ENCODE data around the gene AUNIP.

DNA sequence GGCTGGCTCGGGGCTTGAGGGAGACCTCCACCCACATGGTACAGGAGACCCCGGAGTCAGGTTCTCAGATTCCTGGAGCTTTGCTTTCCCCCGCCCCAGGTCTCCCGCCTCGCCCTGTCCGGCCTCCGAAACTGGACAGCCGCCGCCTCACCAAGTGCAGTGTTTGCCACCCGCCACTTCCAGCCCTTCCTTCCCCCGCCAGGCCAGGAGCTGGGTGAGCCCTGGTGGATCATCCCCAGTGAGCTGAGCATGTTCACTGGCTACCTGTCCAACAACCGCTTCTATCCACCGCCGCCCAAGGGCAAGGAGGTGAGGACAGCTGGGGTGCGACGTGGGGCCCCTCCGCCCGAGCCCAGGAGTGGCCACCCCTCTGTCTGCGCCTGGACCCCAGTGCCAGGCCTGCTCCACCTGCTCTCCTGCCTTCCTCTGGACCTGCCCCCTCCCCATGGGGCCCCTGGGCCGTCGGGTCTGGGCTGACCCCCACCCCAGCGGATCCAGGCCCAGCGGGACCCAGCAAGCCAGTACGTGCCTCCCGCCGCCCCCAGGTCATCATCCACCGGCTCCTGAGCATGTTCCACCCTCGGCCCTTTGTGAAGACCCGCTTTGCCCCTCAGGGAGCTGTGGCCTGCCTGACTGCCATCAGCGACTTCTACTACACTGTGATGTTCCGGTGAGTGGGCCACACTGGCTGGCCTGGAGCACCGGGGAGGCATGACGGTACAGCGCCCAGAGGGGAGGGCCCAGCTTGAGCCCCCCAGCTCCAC lies 50.6 kb downstream of the AUNIP start:
- TF ChIP-seq, protein P1, sequence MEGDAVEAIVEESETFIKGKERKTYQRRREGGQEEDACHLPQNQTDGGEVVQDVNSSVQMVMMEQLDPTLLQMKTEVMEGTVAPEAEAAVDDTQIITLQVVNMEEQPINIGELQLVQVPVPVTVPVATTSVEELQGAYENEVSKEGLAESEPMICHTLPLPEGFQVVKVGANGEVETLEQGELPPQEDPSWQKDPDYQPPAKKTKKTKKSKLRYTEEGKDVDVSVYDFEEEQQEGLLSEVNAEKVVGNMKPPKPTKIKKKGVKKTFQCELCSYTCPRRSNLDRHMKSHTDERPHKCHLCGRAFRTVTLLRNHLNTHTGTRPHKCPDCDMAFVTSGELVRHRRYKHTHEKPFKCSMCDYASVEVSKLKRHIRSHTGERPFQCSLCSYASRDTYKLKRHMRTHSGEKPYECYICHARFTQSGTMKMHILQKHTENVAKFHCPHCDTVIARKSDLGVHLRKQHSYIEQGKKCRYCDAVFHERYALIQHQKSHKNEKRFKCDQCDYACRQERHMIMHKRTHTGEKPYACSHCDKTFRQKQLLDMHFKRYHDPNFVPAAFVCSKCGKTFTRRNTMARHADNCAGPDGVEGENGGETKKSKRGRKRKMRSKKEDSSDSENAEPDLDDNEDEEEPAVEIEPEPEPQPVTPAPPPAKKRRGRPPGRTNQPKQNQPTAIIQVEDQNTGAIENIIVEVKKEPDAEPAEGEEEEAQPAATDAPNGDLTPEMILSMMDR (tag by site-specific recombination; IDR thresholded peaks at IDR 0.05) = no peak
- no peak for TF ChIP-seq ZNF146 (tag by site-specific recombination; IDR thresholded peaks at IDR 0.05)
- TF ChIP-seq ZNF274 (IDR thresholded peaks at IDR 0.05; ENCODE audit: low read length) = no peak
- no peak for TF ChIP-seq ZNF274 (tag by site-specific recombination; IDR thresholded peaks at IDR 0.05; ENCODE audit: borderline replicate concordance)
- TF ChIP-seq RBAK (tag by site-specific recombination; IDR thresholded peaks at IDR 0.05) = no peak
- TF ChIP-seq KLF16 (tag by site-specific recombination; IDR thresholded peaks at IDR 0.05) = no peak
- TF ChIP-seq, protein P2, sequence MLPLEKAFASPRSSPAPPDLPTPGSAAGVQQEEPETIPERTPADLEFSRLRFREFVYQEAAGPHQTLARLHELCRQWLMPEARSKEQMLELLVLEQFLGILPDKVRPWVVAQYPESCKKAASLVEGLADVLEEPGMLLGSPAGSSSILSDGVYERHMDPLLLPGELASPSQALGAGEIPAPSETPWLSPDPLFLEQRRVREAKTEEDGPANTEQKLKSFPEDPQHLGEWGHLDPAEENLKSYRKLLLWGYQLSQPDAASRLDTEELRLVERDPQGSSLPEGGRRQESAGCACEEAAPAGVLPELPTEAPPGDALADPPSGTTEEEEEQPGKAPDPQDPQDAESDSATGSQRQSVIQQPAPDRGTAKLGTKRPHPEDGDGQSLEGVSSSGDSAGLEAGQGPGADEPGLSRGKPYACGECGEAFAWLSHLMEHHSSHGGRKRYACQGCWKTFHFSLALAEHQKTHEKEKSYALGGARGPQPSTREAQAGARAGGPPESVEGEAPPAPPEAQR (tag by site-specific recombination; IDR thresholded peaks at IDR 0.05) = no peak
- TF ChIP-seq, protein P3, sequence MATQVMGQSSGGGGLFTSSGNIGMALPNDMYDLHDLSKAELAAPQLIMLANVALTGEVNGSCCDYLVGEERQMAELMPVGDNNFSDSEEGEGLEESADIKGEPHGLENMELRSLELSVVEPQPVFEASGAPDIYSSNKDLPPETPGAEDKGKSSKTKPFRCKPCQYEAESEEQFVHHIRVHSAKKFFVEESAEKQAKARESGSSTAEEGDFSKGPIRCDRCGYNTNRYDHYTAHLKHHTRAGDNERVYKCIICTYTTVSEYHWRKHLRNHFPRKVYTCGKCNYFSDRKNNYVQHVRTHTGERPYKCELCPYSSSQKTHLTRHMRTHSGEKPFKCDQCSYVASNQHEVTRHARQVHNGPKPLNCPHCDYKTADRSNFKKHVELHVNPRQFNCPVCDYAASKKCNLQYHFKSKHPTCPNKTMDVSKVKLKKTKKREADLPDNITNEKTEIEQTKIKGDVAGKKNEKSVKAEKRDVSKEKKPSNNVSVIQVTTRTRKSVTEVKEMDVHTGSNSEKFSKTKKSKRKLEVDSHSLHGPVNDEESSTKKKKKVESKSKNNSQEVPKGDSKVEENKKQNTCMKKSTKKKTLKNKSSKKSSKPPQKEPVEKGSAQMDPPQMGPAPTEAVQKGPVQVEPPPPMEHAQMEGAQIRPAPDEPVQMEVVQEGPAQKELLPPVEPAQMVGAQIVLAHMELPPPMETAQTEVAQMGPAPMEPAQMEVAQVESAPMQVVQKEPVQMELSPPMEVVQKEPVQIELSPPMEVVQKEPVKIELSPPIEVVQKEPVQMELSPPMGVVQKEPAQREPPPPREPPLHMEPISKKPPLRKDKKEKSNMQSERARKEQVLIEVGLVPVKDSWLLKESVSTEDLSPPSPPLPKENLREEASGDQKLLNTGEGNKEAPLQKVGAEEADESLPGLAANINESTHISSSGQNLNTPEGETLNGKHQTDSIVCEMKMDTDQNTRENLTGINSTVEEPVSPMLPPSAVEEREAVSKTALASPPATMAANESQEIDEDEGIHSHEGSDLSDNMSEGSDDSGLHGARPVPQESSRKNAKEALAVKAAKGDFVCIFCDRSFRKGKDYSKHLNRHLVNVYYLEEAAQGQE (tag by site-specific recombination; IDR thresholded peaks at IDR 0.05) = no peak
- TF ChIP-seq ZNF530 (tag by site-specific recombination; IDR thresholded peaks at IDR 0.05; ENCODE audit: low read depth) = no peak
- no peak for TF ChIP-seq ZBTB1 (tag by site-specific recombination; IDR thresholded peaks at IDR 0.05)
- no peak for TF ChIP-seq ZBTB21 (tag by site-specific recombination; IDR thresholded peaks at IDR 0.05)
- TF ChIP-seq, protein P4, sequence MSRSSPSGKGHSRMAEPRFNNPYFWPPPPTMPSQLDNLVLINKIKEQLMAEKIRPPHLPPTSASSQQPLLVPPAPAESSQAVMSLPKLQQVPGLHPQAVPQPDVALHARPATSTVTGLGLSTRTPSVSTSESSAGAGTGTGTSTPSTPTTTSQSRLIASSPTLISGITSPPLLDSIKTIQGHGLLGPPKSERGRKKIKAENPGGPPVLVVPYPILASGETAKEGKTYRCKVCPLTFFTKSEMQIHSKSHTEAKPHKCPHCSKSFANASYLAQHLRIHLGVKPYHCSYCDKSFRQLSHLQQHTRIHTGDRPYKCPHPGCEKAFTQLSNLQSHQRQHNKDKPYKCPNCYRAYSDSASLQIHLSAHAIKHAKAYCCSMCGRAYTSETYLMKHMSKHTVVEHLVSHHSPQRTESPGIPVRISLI (tag by site-specific recombination; IDR thresholded peaks at IDR 0.05) = no peak
